NB4 (cell line): ENCODE results near the gene CLPSL1.

Experiments used
- DNase-seq: peaks from one replicate; pipeline ENCODE4 v3.0.0; 2010; ENCODE audit warnings: low read depth
- H3K4me3 ChIP-seq: one replicate; pipeline ENCODE4 v1.5.1; 2011; ENCODE audit warnings: mild to moderate bottlenecking, low read depth, low read length, moderate library complexity
- CTCF ChIP-seq: IDR thresholded peaks from one replicate; pipeline ENCODE4 v1.5.1; 2012; ENCODE audit warnings: low read depth, low read length
- MYC ChIP-seq: IDR thresholded peaks from 2 replicates; pipeline ENCODE4 v1.6.1; 2011; ENCODE audit warnings: low read depth, low read length
- POLR2A ChIP-seq: IDR thresholded peaks from 2 replicates; pipeline ENCODE4 v1.6.1; 2011; ENCODE audit warnings: mild to moderate bottlenecking; ENCODE audit not compliant: insufficient read length; ENCODE audit errors: extremely low read depth
- TF ChIP-seq, protein P1 (sequence below): IDR thresholded peaks from 2 replicates; pipeline ENCODE4 v1.6.1; 2011; ENCODE audit warnings: low read depth, low read length

Gene CLPSL1

DNA sequence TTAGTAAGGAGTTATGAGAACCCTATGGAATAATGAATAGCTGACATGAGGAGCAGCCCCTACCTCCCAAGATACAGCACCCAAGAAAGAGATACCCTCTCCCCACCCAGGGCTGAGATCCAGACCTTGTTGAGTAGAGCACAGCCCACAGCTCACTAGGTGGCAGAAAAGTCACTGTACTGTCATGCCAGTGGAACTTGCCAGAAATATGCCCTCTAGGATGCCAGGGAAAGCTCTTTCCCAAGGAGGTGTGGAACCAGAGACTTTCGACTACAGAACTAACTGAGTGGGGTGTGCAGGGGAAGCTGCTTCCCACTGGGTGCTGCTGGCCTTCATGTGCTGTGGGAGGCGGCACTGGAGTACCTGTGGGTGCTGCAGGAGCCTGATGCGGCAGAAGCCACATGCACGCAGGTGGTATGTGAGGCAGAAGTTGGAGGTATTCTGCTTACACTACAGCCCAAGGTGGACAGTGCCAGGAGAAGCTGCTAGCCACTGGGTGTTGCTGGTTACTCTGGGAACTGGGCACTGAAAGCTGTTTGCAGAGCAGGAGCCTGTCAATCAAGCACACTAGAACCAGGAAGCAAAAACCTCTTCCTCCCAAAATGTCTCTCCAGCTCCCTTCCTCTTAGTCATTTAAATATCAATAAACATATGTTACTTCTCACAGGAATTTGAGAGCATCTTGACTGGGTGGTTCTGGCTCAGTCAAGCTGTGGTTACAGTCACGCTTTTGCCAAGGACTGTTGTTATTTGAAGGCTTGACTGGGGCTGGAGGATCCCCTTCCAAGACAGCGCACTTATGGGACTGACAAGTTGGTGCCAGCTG lies 26.2 kb upstream of the CLPSL1 start:
- H3K4me3 ChIP-seq: no peak overlapping the region
- DNase-seq: peak; percentile 42
- TF ChIP-seq CTCF (no peak), POLR2A (no peak), MYC (no peak)
- TF ChIP-seq, protein P1, sequence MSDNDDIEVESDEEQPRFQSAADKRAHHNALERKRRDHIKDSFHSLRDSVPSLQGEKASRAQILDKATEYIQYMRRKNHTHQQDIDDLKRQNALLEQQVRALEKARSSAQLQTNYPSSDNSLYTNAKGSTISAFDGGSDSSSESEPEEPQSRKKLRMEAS: no peak

DNA sequence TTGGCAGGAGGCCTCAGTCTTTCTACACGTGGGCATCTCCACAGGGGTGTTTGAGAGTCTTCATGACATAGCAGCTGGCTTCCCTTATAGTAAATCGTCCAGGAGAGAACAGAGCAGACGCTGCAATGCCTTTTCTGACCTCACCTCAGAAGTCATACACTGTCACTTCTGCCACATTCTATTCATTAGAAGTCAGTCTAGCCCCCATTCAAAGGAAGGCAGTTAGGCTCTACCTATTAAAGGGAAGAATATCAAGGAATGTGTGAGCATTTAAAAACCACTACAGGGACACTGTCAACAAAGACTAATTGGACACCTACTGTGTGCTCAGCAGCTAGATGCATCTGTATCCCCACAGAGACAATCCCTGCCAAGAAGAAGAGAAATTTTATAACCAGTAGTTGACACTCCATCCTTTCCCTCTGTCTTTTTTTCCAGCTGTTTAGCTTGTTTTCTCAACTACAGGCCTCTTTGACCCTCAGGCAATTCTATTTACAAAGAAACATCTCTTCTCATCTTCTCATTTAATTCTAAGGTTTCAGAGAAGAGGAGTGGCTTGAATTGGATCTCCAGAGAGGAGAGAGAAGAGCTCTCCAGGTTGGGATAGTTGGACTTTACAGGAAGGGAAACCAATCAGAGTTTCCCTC lies 25.4 kb upstream of the CLPSL1 start:
- TF ChIP-seq CTCF (no peak), POLR2A (no peak), MYC (no peak)
- TF ChIP-seq, protein P1: no peak
- DNase-seq: no peak
- H3K4me3 ChIP-seq: no peak overlapping the region

DNA sequence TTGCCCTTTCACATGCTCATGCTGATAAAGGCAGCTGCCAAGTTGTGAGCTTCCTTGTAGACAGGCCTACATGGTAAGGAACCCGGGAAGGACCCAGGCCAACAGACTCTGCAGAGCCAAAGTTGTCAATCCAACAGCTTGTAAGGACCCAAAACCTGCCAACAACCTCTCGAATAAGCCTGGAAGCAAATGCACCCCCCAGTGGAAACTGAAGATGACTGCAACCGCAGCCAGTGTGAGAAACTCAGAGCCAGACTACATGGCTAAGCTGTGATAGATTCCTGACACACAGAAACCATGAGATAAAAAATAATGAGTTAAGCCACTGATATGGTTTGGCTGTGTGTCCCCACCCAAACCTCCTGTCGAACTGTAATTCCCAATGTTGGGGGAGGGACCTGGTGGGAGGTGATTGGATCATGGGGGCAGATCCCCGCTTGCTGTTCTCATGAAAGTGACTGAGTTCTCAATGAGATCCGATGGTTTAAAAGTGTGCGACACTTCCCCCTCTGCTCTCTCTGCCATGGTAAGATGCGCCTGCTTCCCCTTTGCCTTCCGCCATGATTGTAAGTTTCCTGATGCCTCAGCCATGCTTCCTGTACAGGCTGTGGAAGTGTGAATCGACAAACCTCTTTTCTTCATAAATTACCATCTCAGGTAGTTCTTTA lies 23.2 kb upstream of the CLPSL1 start:
- DNase-seq: peak; percentile 70

DNA sequence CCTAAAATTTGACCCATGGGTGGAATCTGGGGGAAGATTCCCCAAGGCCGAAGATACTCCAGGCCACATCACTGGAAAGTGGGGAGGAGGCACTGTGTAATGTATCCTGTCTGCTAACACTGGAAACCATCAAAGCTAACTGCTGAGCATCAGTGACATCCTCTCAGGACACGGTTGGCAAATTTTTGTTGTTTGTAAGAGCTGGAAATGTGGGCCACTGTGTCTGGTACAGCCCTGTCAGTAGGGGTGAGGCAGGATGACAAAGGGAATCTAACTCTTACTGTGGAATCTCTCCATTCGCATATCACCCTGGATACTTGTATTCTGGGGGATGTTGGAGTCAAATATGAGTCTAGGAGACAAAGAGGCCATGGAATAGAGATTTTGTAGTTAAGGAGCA lies 21.4 kb upstream of the CLPSL1 start:
- no peak for DNase-seq

More for the DNA sequence above, 23.2 kb upstream of the CLPSL1 start:
- H3K4me3 ChIP-seq: no peak overlapping the region
- TF ChIP-seq, protein P1: no peak
- TF ChIP-seq POLR2A: no peak
- TF ChIP-seq MYC: no peak
- peak; percentile 75 for TF ChIP-seq CTCF

DNA sequence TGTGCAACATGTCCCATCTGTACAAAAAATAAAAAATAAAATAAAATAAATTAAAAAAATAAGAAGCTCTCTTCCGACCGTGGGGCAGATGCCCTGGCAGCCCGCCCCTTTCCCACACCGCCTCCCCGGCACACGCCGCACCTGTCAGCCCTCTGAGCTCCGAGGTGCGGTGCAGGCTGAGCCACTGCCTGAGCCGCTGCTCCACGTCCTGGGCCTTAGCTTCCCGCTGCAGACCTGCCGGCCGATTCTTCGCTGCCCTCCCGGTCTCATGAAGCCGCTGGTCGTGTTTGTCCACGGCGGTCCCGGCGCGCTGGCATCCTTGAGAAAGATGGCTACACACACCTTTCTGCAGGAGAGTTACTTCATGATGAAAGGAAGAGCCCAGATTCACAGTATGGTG lies 15.1 kb upstream of the CLPSL1 start:
- no peak overlapping the region for H3K4me3 ChIP-seq
- no peak for DNase-seq
- TF ChIP-seq MYC (no peak), CTCF (no peak), POLR2A (no peak)
- TF ChIP-seq, protein P1: no peak

More for the DNA sequence above, 21.4 kb upstream of the CLPSL1 start:
- TF ChIP-seq, protein P1: no peak
- TF ChIP-seq MYC (no peak), POLR2A (no peak), CTCF (no peak)
- H3K4me3 ChIP-seq: no peak overlapping the region
